Testis (tissue), 2 donors: Measurements from ENCODE around the gene CCDC149.

ENCODE experiments used
- CTCF ChIP-seq, 3 experiments: fragments of 450-650 bp in 2 of 3; fragments of 200-600 bp in 1 of 3; sonication (generic) in 1 of 3; IDR thresholded peaks; one replicate each; pipeline ENCODE4 v1.5.1; 2016 to 2019; ENCODE audit warnings: antibody characterized with exemption in 3 of 3, mild to moderate bottlenecking in 2 of 3, moderate library complexity in 1 of 3
- POLR2A ChIP-seq: fragments of 450-650 bp; IDR thresholded peaks from one replicate; pipeline ENCODE4 v1.6.1; 2017; ENCODE audit warnings: antibody characterized with exemption, mild to moderate bottlenecking, moderate library complexity

- TF ChIP-seq CTCF (IDR thresholded peaks at IDR 0.05) (no peak), POLR2A (no peak)
Measured at GRCh38 chr4:24894243-24894642, 18.6 kb downstream of the CCDC149 start.
